SW 1271 (cell line): ENCODE data around the gene LRP1B.

ENCODE experiments used
- DNase-seq, 2 experiments: peaks; one replicate each; lab custom pipeline; 2025; lab: John Stamatoyannopoulos, UW

LRP1B gene

GRCh38 chr2:140892911-140893637, 1237.7 kb downstream of the LRP1B start:
- DNase-seq, result no peak

GRCh38 chr2:140892436-140892835, 1238.4 kb downstream of the LRP1B start:
- DNase-seq, result no peak

GRCh38 chr2:140891614-140892212, 1239.1 kb downstream of the LRP1B start:
- no peak for DNase-seq

DNA sequence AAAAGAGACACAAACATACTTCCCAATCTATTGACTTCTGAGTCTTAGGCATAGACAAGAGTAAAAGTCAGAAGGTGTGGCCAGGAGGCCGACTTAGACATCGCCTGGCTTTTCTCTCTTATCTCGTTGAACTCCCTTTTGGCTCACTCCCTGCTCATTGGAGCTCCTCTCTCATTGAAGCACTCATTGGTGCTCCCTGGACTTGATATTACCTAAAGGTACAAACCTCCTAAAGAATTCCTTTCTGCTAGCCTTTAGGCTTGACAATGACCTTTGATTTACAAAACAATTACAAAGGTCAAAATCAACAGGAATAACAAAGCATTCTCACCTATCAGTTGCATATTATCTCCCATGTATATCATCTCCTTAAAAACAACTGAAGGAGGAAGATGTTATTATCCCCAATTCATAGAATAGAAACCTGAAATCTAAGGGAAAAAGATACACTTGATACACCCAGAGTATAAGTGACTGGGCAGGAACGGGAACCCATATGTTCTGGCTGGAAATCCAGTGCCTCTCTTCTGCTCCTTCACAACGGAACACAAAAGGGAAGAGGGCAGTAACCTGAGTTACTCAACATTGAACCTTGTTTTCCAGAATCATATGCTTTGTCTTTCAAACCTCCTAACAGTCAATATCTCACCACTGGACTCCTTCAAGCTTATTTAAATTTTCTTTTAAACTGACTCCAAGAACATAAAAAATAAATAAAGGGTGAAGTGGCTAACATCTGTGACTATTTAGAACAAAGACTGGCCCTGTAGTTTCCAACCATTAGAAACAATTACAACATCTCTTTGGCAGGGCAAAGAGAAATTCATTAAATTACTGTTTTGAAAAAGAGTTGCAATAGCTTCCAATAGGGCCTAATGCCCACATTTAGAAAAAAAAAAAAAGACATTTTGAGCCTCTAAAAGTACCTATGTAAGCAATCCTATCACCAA, 1247.9 kb downstream of the LRP1B start:
- DNase-seq, result no peak

GRCh38 chr2:140880573-140880972, 1250.2 kb downstream of the LRP1B start:
- no peak for DNase-seq

DNA sequence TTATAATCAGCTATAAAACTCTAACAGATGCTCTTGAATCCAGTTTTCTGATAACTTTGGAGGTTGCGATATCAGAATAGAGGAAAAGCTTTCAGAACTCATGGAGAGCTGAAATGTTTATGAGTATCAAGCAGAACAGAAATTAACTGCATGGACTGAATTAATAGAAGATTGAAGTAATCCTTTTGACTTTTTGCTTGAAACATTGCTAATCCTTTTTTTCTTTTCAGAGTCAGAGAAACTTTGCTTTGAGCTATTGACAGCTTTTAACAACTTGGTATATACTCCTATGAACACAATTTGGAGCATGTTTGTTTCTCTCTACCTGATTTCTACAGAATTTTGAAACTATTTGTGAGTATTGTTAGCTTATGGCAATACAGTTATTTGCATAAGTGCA, 1254.8 kb downstream of the LRP1B start:
- no peak for DNase-seq

GRCh38 chr2:140873915-140874531, 1256.8 kb downstream of the LRP1B start:
- no peak for DNase-seq

DNA sequence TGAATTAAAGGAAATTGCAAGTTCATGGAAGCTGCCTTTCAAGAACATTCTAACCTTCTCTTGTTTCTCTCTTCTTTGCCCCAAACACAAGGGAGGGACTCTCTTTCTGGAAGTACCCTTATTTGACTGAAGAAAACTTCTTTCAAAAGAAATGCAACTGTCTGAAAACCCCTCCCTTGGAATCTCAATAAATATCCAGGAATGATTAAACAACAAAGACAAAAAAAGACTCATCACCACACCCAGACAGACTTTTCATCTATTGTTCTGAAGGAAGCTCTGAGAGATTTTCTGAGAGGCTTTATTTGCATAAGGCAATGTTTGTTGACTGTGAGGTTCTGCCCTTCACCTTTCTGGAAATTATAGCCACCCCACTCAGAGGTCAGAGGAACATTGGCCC, 1260.9 kb downstream of the LRP1B start:
- no peak for DNase-seq

GRCh38 chr2:140869107-140869506, 1261.7 kb downstream of the LRP1B start:
- no peak for DNase-seq

DNA sequence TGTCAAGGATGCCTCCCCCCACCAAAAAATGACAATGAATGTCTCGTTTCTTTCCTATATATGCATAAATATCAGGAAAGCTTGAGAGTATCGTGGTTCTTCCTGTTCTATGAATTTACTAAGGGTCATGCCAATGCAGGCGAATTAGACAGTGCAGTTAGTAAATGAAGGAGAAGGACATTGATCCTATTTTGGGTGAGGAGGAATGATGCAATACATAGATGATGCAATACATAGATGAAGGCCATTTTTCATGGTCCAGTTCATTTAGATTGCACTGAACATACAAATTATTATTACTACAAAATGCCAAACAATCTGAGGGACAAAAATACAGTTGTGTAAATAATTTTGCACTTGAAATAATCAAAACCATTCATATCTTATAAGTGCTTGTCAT, 1265.0 kb downstream of the LRP1B start:
- DNase-seq, result no peak

GRCh38 chr2:140863713-140864112, 1267.1 kb downstream of the LRP1B start:
- peak in 1 of 2 experiments; percentile 63 for DNase-seq

DNA sequence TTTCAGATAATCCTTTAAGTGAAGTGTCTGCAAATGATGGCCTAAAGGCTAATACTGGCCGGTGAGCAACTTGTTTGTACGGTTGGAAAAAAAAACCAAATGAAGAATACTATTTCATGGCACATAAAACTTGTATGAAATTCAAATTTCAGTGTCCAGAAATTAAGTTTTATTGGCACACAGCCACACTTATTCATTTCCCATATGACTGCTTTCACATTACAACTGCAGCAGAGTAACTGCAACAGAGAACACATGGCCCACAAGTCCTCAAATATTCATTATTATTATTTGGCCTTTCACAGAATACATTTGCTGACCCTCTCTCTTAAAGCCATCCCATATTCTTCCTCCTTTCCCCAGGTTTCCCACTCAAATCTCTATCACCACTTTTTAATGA, 1268.6 kb downstream of the LRP1B start:
- no peak for DNase-seq

GRCh38 chr2:140861666-140862065, 1269.2 kb downstream of the LRP1B start:
- DNase-seq, result no peak

GRCh38 chr2:140855471-140855870, 1275.3 kb downstream of the LRP1B start:
- no peak for DNase-seq

GRCh38 chr2:140851258-140851981, 1279.4 kb downstream of the LRP1B start:
- DNase-seq, result no peak

DNA sequence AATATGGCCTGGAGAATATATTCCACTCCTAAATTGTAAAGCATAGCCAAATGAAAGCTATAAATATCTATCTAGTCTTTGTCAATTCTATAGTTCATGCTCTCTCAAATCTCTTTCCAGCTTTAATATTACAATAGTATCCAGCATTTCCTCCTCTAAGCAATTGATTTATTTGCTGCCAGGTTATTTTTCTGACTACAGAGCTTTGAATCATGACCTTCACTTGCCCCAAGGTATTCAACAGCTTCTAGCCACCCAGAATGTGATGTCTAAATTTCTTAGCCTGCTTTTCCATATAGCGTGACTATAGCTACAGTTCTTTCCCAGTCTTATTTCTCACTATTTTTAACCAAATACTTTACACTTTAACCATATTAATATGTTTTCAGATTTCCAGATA, 1287.6 kb downstream of the LRP1B start:
- DNase-seq, result no peak

- DNase-seq, result no peak
Observed at GRCh38 chr2:140842110-140842509, 1288.7 kb downstream of the LRP1B start.

GRCh38 chr2:140841141-140841540, 1289.7 kb downstream of the LRP1B start:
- no peak for DNase-seq

DNA sequence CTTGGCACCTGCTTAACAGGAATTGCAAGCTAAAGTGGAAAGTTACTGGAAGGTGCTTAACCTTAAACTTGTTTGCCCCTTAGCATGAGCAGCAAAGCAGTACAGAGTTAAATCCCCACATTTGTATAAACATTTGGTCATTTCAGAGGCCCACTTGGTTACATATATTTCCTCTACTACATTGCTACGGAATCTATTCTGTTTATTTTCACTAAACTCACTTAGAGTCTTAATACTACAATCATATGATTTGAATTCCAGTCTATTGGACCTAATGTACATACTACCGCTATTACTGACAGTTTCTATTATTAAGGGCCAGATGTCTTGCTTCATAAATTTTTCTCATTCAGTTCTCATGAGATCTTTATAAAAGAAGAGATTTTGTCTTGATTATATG, 1294.0 kb downstream of the LRP1B start:
- no peak for DNase-seq

GRCh38 chr2:140835079-140835478, 1295.7 kb downstream of the LRP1B start:
- DNase-seq, result no peak

- no peak for DNase-seq
Observed at GRCh38 chr2:140814141-140814540, 1316.7 kb downstream of the LRP1B start.

DNA sequence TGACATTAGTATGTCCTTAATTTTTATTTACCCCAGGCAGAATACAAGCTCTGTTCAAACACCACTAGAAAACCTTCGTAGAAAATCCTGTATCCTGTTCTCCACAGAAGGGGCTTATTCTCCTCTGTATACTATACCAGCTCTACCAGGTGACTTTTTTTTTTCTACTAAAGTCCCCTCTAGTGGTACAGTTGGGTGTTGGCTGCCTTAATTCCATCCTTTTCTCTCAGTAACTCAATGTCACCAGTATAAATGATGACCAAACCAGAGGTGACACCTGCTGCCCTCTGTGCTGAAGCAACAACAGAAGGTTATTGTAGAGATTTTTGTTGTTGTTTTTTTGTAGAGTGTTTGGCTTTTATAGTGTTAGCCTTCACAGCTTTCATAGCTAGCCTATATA, 1322.0 kb downstream of the LRP1B start:
- DNase-seq, result peak in 1 of 2 experiments; percentile 17
